SJCRH30 (cell line): Measurements from ENCODE around the gene CDC42BPB. TPM values are rescaled to one million over a fixed set of nuclear protein-coding genes. Genes with fewer than 3 reads are reported as not detected.
"Not testable (repeated sequence)": the region's sequence is repeated elsewhere in the genome, so short reads cannot be mapped to it uniquely, and the experiment has no call there.

Experiments
- DNase-seq, 2 experiments: peaks; one replicate each; pipeline ENCODE4 v3.0.0-alpha.2; 2015 to 2020
- H3K27ac ChIP-seq: fragments of 250-450 bp; sonication (Bioruptor Pico); 2 replicates; pipeline ENCODE4 v1.5.1; 2020; ENCODE audit warnings: mild to moderate bottlenecking, moderate library complexity
- H3K27me3 ChIP-seq: fragments of 250-450 bp; sonication (Bioruptor Pico); 2 replicates; pipeline ENCODE4 v1.5.1; 2020; ENCODE audit warnings: mild to moderate bottlenecking, moderate library complexity
- H3K36me3 ChIP-seq: fragments of 250-450 bp; sonication (Bioruptor Pico); 2 replicates; pipeline ENCODE4 v1.5.1; 2020; ENCODE audit warnings: mild to moderate bottlenecking, moderate library complexity
- H3K4me1 ChIP-seq: fragments of 250-450 bp; sonication (Bioruptor Pico); 2 replicates; pipeline ENCODE4 v1.5.1; 2020; ENCODE audit warnings: mild to moderate bottlenecking, moderate library complexity
- H3K4me3 ChIP-seq: fragments of 250-450 bp; sonication (Bioruptor Pico); 2 replicates; pipeline ENCODE4 v1.5.1; 2020; ENCODE audit warnings: mild to moderate bottlenecking, moderate library complexity
- H3K9me3 ChIP-seq: fragments of 250-450 bp; sonication (Bioruptor Pico); replicated peaks from 2 replicates; pipeline ENCODE4 v1.5.1; 2020; ENCODE audit warnings: mild to moderate bottlenecking, moderate library complexity
- total RNA-seq: library from RNA; depleted of rRNA; stranded (reverse); fragments of >200 nt; shearing (Covaris generic); gene quantifications from 2 replicates; pipeline ENCODE4 v1.2.3, GENCODE V29; 2014

CDC42BPB gene
- total RNA-seq, 1 experiment from 2014 or later = 43.4 TPM

DNA sequence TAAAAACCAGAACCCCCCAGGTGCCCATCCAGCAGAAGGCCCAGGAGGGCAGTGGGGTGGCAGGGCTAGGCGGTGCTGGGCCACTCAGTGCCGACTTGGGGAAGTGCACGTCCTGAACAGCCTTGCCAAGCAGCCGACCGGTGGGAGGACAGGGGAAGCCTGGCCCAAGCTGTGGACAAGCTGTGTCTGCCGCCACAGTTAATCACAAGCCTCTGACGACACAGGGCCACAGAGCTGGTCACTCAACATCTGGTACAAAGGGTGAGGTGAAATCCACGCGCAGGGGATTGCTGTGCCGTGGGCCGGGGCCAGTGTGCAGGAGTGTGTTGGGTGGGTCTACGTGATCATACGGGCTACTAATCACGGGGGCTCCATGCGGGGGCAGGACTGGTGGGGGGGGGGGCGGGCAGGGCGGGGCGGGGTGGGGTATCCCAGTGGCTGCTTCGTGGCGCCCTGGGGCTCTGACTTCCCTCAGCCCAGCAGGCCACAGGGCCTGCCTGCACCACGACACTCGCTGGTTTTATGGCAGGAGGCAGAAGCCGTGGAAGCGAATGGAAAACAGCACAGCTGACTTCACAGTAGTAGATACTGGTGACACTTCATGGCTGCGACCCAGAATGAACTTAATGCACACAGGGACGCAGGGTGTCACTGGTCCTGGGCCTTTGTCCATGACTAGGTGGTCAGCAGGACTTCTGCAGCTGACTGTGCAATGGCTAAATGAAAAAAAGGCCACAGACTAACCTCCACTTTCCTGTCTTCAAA, 124.7 kb downstream of the CDC42BPB start:
- Histone ChIP-seq H3K27me3 (no peaks in the 10 kb centered on the region), H3K9me3 (no peaks in the 10 kb centered on the region), H3K36me3 (no peaks in the 10 kb centered on the region; the same call in 1 of the 2 replicates), H3K27ac (no peak overlapping the region), H3K4me3 (no peak overlapping the region), H3K4me1 (no peaks in the 10 kb centered on the region)
- DNase-seq = no peak

DNA sequence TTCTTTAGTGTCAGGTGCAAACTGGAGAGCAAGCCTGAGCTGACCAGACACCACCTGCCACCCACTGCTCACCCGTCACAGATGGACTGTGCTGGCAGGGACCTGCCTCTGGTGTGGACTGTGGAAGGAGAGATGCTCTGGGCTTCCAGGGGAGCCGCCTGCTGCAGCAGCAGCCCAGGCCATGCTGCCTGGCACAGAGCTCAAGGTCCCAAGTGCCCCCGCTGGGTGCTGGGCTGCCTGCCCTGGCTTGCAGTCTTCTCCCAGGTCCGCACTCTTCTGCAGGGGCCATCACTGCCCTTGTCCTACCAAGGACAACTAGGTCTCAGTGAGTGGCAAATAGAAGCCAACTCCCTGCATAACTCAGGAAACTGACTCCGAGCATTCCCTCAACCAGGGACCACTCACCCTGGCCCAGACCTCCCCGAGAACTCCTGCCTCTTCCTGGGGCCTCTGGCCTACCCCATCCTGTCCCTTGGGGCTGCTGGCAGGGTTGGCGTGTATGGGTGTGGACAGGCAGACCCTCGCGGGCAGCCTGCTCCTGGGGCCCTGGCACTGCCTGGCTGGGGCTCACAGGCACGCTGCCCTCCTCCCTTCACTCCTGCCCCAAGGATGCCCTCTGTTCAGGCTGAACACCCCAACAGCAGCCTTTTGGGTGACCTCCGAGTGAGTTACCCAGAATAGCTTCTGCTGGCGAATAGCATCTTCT, 125.6 kb downstream of the CDC42BPB start:
- Histone ChIP-seq H3K27ac (no peak overlapping the region), H3K4me3 (no peak overlapping the region), H3K4me1 (no peaks in the 10 kb centered on the region), H3K27me3 (no peaks in the 10 kb centered on the region), H3K9me3 (no peaks in the 10 kb centered on the region), H3K36me3 (no peaks in the 10 kb centered on the region; the same call in 1 of the 2 replicates)
- no peak for DNase-seq

DNA sequence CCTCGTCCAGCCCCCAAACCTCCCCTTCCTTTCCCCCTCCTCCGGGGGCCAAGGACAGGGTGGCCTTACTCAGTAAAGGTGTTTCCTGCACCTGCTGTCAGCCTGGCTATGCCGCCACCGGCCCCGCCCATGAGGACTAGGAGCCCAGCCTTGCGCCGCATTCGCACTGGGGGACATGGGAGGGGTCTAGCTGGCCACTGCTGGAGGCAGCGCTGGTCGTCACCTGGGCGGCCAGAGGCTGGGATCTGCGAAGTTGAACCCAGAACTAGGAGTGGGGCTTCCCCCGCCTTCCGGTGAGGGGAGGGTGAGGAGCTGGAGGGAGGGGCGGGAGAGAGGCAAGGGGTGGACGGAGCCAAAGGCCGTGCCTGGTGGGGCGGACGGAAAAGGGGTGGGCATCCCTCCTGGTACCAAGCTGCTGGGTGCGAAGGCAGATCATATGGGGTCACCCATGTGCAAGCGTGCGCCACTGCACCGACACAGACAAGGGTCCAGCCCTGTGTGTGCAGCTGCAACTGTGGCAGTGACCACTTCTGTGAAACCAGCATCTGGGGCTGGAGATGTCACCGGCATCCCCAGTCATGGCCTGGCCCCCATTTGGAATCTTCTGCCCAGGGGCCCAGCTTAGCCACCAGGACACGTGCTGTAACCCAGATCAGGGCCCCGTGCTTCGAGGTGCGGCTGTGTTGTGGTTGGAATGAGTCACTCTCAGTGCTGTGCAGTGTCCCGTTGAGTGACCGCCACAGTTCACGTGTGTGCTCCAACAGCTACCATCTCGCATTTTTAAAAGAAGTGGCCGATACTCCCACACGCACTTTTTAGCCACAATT, 126.4 kb downstream of the CDC42BPB start:
- Histone ChIP-seq H3K27me3 (no peaks in the 10 kb centered on the region), H3K4me3 (no peak overlapping the region), H3K9me3 (no peaks in the 10 kb centered on the region), H3K4me1 (no peaks in the 10 kb centered on the region), H3K36me3 (no peaks in the 10 kb centered on the region; the same call in 1 of the 2 replicates), H3K27ac (no peak overlapping the region)
- DNase-seq = no peak

DNA sequence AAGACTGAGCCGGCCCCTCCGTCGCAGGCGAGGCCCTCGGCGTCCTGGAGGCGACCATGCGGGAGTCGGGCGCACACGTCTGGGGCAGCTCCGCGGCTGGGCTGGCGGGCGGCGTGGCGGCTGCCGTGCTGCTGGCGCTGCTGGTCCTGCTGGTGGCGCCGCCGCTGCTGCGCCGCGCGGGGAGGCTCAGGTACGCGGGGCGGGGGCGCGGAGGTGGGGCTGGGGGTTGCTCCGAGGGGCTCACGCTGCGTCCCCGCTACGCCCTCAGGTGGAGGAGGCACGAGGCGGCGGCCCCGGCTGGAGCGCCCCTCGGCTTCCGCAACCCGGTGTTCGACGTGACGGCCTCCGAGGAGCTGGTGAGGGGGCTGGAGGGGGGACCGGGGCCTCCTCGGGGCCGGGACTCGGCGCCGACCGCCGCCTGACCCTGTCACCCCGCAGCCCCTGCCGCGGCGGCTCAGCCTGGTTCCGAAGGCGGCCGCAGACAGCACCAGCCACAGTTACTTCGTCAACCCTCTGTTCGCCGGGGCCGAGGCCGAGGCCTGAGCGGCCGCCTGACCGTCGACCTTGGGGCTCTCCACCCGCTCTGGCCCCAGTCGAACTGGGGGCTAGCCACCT, 127.1 kb downstream of the CDC42BPB start:
- H3K4me3 ChIP-seq = no peak overlapping the region
- H3K27ac ChIP-seq = no peak overlapping the region
- H3K9me3 ChIP-seq = no peaks in the 10 kb centered on the region
- H3K4me1 ChIP-seq = no peaks in the 10 kb centered on the region
- no peaks in the 10 kb centered on the region for H3K27me3 ChIP-seq
- no peaks in the 10 kb centered on the region; the same call in 1 of the 2 replicates for H3K36me3 ChIP-seq
- DNase-seq = no peak

DNA sequence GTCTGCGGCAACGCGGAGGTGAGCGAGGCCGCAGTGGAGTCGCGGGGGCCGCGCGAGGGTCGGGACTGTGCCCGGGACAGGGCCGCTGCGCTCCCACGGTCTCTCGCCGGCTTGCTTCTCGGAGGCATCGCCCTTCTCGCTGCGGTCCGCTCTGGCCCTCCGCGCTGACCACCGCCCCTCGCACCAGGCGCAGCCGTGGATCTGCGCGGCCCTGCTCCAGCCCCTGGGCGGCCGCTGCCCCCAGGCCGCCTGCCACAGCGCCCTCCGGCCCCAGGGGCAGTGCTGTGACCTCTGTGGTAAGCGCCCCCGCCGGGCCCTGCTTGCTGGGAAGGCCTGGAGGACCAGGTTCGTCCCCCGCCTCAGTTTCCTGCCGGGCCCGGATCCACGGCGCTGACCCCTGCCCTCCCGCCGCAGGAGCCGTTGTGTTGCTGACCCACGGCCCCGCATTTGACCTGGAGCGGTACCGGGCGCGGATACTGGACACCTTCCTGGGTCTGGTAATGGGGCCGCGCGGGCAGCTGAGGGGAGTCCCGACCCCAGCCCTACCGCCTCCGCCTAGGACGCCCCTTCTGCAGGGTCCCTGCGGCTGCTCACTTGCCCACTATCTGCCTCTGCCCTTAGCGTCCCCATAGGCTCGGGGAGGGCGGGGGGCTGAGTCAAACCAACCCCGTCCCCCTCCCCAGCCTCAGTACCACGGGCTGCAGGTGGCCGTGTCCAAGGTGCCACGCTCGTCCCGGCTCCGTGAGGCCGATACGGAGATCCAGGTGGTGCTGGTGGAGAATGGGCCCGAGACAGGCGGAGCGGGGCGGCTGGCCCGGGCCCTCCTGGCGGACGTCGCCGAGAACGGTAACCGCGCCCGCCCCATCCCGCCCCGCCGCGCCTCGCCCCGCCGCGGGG, 127.9 kb downstream of the CDC42BPB start:
- no peak overlapping the region for H3K4me3 ChIP-seq
- H3K4me1 ChIP-seq = no peaks in the 10 kb centered on the region
- no peaks in the 10 kb centered on the region for H3K9me3 ChIP-seq
- H3K36me3 ChIP-seq = no peaks in the 10 kb centered on the region; the same call in 1 of the 2 replicates
- no peaks in the 10 kb centered on the region for H3K27me3 ChIP-seq
- H3K27ac ChIP-seq = no peak overlapping the region
- no peak for DNase-seq

DNA sequence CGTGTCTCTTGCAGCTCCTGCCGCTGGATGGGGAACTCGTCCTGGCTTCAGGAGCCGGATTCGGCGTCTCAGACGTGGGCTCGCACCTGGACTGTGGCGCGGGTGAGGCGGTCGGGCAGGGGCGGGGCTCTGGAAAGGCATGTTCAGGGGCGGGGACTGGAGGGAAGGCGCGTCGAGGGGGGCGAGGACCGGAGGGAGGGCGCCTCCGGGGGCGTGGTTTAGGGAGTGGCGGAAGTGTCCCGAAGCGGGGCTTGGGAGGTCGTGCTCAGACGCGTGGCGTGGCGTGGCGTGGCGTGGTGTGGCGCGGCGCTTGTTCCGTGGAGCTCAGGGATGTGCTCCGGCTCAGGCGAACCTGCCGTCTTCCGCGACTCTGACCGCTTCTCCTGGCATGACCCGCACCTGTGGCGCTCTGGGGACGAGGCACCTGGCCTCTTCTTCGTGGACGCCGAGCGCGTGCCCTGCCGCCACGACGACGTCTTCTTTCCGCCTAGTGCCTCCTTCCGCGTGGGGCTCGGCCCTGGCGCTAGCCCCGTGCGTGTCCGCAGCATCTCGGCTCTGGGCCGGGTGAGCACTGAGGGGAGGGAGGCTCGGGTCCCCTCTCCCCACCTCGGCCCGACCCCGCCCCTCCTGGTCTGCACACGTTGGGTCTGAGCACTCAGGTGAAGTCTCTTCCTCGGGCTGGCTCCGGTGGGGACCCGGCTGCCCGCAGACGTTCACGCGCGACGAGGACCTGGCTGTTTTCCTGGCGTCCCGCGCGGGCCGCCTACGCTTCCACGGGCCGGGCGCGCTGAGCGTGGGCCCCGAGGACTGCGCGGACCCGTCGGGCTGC, 128.7 kb downstream of the CDC42BPB start:
- Histone ChIP-seq H3K4me3 (no peak overlapping the region), H3K36me3 (no peaks in the 10 kb centered on the region; the same call in 1 of the 2 replicates), H3K27ac (no peak overlapping the region), H3K27me3 (no peaks in the 10 kb centered on the region), H3K4me1 (no peaks in the 10 kb centered on the region), H3K9me3 (no peaks in the 10 kb centered on the region)
- DNase-seq = no peak

DNA sequence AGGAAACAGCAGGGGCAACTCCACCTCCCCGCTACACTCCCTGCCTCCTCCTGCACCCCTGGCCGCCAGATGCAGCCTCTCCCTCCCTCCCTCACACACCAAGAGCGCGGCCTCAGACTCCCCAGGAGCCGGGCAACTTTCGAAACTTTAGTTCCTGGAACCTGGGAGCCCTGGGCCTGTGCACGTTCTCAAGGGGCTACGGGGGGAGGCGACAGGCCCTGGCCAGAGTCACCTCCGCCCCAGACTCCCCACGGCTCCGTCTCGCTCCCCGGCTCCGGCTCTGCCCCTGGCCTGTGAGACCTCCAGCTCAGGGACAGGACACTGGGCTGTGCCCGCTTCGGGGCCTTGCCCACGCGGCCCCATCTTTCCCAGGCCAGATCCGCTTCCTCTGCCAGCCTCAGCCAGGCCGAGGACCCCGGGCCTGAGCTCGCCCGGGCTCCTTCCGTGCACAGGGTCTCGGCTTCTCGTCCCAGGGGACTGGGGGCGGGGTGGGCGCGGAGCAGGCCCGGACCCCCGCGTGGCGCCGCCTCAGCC, 129.4 kb downstream of the CDC42BPB start:
- Histone ChIP-seq H3K27ac (no peak overlapping the region), H3K9me3 (no peaks in the 10 kb centered on the region), H3K4me3 (no peak overlapping the region), H3K27me3 (no peaks in the 10 kb centered on the region), H3K36me3 (no peaks in the 10 kb centered on the region), H3K4me1 (no peaks in the 10 kb centered on the region)
- no peak for DNase-seq

DNA sequence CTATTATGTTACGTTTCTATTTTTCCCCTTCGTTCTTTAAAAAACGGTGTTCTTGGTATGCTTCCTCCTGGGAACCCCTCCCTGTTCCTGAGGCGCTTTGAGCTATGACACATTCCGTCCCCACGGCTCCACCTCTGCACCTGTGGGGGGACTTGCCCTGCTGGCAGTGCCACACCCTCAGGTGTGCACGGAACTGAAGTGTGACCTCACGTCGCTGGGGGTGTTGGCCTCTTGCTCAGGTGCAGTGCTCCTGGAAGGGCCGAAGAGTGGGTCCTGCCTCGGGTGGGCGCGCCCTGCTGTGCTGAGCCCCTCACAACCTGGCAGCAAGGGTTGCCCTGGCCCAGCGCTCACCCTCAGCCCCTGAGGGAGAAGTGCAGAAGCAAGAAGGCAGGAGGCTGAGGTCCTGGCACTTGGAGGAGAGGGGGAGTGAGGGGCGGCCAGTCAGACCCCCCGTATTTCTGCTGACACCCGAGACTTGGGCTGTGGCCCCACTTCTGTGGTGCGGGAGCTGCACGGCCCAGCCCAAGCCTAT, 129.9 kb downstream of the CDC42BPB start:
- no peaks in the 10 kb centered on the region for H3K27me3 ChIP-seq
- no peaks in the 10 kb centered on the region for H3K4me1 ChIP-seq
- no peaks in the 10 kb centered on the region for H3K36me3 ChIP-seq
- H3K4me3 ChIP-seq = no peak overlapping the region
- H3K9me3 ChIP-seq = no peaks in the 10 kb centered on the region
- no peak overlapping the region for H3K27ac ChIP-seq
- DNase-seq = no peak

DNA sequence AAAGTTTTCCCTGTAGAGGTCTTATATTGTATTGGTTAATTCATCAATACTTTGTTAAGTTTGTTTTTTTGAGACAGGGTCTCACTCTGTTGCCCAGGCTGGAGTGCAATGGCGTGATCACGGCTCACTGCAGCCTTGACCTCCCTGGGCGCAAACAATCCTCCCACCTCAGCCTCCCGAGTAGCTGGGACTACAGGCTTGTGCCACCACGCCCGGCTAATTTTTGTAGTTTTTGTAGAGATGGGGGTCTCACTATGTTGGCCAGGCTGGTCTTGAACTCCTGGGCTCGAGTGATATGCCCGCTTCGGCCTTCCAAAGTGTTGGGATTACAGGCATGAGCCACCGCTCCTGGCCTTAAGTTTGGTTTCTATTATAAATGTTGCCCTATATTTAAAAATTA, 130.5 kb downstream of the CDC42BPB start:
- not testable (repeated sequence) for H3K4me1 ChIP-seq, DNase-seq, H3K27ac ChIP-seq, H3K36me3 ChIP-seq, H3K9me3 ChIP-seq, H3K4me3 ChIP-seq, H3K27me3 ChIP-seq

DNA sequence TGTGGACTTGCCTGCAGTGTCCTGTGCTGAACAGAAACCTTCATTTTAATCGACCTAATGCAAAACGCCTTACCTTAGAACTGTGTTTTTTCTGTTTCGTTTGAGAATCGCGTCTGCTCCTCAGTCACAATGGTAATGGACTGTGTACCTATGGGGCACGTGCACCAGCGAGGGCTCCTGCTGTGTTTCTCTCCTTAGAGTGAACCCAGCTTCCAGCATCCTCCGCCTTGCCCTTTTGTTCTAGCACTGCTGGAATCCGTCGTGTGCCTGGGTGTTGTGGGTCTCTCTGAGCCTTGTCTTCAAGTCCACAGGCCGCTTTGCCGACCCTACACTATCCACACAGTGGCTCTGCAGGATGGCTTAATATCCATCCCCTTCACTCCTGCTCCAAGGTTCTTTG, 131.2 kb downstream of the CDC42BPB start:
- H3K4me1 ChIP-seq = no peaks in the 10 kb centered on the region
- no peak overlapping the region for H3K27ac ChIP-seq
- H3K27me3 ChIP-seq = no peaks in the 10 kb centered on the region
- no peak for DNase-seq
- H3K9me3 ChIP-seq = no peaks in the 10 kb centered on the region
- H3K36me3 ChIP-seq = no peaks in the 10 kb centered on the region
- H3K4me3 ChIP-seq = no peak overlapping the region

DNA sequence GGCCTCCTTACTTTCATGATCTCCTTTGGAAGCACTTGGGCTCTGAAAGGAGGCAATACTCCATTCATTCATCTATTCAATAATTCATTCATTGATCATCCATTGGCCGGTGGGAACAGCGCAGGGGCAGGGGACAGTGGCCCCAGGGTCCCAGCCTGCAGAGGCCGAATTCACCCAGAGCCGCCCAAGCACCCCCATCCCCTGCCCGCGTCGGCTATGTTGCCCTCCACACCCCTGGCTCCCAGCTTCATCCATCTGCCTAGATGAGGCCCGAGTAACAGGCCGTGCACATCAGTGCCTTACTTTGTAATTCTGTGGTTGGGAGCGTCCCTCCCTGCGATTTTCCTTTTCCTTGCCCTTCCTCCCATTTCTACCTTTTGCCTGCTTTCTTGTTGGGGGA, 131.7 kb downstream of the CDC42BPB start:
- no peaks in the 10 kb centered on the region for H3K27me3 ChIP-seq
- H3K4me1 ChIP-seq = no peaks in the 10 kb centered on the region
- DNase-seq = no peak
- no peak overlapping the region for H3K4me3 ChIP-seq
- no peaks in the 10 kb centered on the region for H3K36me3 ChIP-seq
- H3K9me3 ChIP-seq = no peaks in the 10 kb centered on the region
- H3K27ac ChIP-seq = no peak overlapping the region

DNA sequence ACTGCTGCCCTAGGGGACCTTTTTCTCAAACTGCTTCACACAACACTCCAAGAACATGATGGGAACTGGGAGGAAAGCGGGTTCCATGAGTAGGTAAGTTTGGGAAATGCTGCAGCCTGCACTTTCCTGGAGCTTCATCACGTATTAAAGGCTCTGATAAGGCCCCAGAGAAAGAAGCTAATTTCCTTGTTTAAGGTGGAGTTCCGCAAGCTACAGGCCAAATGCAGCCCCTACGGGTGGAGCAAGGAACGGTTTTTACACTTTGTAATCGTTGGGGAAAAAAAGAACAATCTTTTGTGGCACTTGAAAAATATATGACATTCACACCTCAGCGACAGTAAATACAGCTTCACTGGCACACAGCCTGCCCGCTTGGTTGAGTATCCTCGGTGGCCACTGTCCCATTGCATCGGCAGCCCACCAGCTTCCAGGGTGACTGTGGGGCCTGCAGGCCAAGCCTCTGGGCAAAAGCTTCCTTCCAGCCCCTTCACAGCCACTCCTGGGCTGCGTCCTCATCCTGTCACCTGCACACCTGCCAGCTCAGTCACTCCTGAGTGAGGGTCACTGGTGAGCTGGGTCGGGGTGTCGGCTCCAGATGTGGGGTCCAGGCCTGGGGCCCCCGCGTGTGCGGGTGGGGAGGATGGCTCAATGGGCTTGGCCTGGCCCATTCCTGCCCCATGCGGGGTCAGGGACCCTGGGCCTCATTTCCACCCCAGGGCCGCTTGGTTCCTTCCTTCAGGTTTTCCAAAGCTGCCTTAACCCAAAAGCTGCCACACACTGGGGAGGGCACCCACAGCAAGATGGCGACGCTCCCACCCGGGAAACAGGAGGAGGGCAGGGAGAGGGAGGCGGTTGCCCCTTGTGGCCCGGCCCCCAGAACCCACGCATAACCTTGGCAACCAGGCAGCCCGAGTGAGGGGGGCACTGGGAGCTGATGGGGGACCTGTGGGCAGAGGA, 132.4 kb downstream of the CDC42BPB start:
- Histone ChIP-seq H3K4me1 (no peaks in the 10 kb centered on the region), H3K27me3 (no peaks in the 10 kb centered on the region), H3K4me3 (no peak overlapping the region), H3K9me3 (no peaks in the 10 kb centered on the region), H3K27ac (no peak overlapping the region), H3K36me3 (no peaks in the 10 kb centered on the region)
- DNase-seq = no peak
